Tibial artery (tissue), 4 donors: ENCODE data around the gene MYO7B.

Experiments used
- DNase-seq, 2 donors: peaks; one replicate each; pipeline ENCODE4 v3.0.0-alpha.2; 2019
- H3K27ac ChIP-seq, 2 donors: fragments of 200-600 bp; sonication (generic) in 1 of 2; 1 replicate in 1 of 2; 2 replicates in 1 of 2; pipeline ENCODE4 v1.5.1; 2018 to 2019; ENCODE audit warnings: mild to moderate bottlenecking in 1 of 2
- H3K27me3 ChIP-seq, 2 donors: fragments of 200-600 bp; sonication (generic) in 1 of 2; one replicate each; pipeline versions ENCODE4 v1.5.1 to v1.6.0; 2016 to 2019
- H3K36me3 ChIP-seq, 3 donors: fragments of 200-600 bp; sonication (generic) in 2 of 3; one replicate each; pipeline ENCODE4 v1.5.1; 2016 to 2019; ENCODE audit warnings: mild to moderate bottlenecking in 2 of 3
- H3K4me1 ChIP-seq, 4 donors: fragments of 200-600 bp; sonication (generic) in 2 of 4; 1 replicate in 3 of 4; 2 replicates in 1 of 4; pipeline ENCODE4 v1.5.1; 2016 to 2019
- H3K4me3 ChIP-seq, 2 donors: fragments of 200-600 bp; sonication (generic) in 1 of 2; 1 replicate in 1 of 2; 2 replicates in 1 of 2; pipeline ENCODE4 v1.5.1; 2018 to 2019; ENCODE audit warnings: mild to moderate bottlenecking in 2 of 2
- H3K9me3 ChIP-seq, 3 donors: fragments of 200-600 bp; sonication (generic) in 1 of 3; one replicate each; pipeline ENCODE4 v1.5.1; 2016 to 2019
- intact Hi-C: fragments of 100-400 bp; cut with DNase I; formaldehyde crosslinking; loops from one replicate; pipeline ENCODE4 v1.15.0; 2023; ENCODE audit warnings: low total_unique reads
- TF ChIP-seq, protein P1 (sequence below), 2 experiments: fragments of 200-600 bp in 1 of 2; fragments of 450-650 bp in 1 of 2; IDR thresholded peaks; one replicate each; pipeline ENCODE4 v1.5.1; 2017 to 2019; ENCODE audit warnings: antibody characterized with exemption in 2 of 2, mild to moderate bottlenecking in 1 of 2, moderate library complexity in 1 of 2

The MYO7B gene

DNA sequence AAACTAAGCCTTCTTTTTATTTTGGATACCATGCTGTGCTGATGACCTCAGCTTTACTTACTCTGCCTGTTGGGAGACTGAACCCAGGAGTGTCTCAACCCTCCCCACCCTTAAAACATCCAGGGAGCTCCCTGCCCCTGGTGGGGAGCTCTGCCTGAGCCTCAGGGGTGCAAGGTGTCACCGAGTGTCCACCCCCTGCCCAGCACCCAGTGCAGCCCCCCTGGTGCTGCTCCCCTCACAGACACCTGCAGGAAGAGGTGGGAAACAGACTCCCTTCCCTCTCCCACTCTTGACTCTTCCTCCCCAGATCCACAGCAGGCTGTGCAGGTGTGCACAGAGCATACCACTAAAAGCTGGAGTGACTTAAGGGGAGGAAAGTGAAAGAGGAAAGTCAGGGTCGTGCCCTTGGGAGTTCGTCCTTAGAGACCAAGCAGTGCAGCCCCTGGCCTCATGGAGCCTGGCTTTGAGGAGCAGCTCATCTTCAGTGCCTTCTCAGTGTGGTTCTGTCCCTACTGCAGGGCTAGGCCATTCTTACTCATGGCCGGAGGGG lies 51.3 kb downstream of the MYO7B start:
- intact Hi-C loops: loop anchor here (10.0 kb wide), 1 partner anchor 48 kb away; no protein-coding TSS in a partner anchor
- peak in 1 of 2 donors; percentile 15 for DNase-seq

DNA sequence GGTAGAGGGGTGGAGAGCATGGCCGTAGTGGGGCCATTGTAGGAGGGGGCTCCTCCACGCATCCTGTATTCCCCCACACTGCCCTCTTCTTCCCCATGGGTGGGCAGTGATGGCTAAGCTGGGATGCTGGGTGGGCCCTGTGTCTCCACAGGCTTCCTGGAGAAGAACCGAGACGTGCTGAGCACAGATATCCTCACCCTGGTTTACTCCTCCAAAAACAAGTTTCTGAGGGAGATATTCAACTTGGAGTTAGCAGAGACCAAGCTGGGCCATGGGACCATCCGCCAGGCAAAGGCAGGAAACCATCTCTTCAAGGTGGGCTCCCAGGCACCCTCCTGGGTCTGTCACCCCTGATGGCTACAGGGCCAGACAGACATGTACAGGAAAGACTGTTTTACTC lies 52.8 kb downstream of the MYO7B start:
- Histone ChIP-seq H3K4me1 (no peaks in the 10 kb centered on the region), H3K36me3 (no peaks in the 10 kb centered on the region), H3K27ac (no peak overlapping the region), H3K9me3 (no peaks in the 10 kb centered on the region), H3K4me3 (no peak overlapping the region), H3K27me3 (no peaks in the 10 kb centered on the region)
- DNase-seq: peak; percentile 9 to 38
- intact Hi-C loops: loop anchor here (10.0 kb wide), 1 partner anchor 47 kb away; no protein-coding TSS in a partner anchor
- TF ChIP-seq, protein P1, sequence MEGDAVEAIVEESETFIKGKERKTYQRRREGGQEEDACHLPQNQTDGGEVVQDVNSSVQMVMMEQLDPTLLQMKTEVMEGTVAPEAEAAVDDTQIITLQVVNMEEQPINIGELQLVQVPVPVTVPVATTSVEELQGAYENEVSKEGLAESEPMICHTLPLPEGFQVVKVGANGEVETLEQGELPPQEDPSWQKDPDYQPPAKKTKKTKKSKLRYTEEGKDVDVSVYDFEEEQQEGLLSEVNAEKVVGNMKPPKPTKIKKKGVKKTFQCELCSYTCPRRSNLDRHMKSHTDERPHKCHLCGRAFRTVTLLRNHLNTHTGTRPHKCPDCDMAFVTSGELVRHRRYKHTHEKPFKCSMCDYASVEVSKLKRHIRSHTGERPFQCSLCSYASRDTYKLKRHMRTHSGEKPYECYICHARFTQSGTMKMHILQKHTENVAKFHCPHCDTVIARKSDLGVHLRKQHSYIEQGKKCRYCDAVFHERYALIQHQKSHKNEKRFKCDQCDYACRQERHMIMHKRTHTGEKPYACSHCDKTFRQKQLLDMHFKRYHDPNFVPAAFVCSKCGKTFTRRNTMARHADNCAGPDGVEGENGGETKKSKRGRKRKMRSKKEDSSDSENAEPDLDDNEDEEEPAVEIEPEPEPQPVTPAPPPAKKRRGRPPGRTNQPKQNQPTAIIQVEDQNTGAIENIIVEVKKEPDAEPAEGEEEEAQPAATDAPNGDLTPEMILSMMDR (IDR thresholded peaks at IDR 0.05): no peak

More for the DNA sequence above, 51.3 kb downstream of the MYO7B start:
- no peaks in the 10 kb centered on the region for H3K36me3 ChIP-seq
- H3K9me3 ChIP-seq: no peaks in the 10 kb centered on the region
- H3K4me1 ChIP-seq: no peaks in the 10 kb centered on the region
- TF ChIP-seq, protein P1 (IDR thresholded peaks at IDR 0.05): no peak
- no peak overlapping the region for H3K4me3 ChIP-seq
- H3K27ac ChIP-seq: no peak overlapping the region
- no peaks in the 10 kb centered on the region for H3K27me3 ChIP-seq

DNA sequence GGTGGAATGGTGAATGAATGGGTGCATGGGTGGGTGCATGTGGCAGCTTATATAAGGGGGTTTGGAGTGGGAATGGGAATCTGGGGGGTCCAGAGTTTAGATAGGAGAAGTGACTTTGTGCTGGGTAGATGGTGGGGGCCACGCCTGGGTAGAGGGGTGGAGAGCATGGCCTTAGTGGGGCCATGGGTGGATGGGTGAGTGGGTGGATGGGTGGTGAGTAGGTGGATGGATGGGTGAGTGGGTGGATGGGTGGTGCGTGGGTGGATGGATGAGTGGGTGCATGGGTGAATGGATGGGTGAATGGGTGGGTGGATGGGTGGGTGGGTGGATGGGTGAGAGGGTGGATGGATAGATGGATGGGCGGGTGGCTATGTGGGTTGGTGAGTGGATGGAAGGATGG lies 53.9 kb downstream of the MYO7B start:
- intact Hi-C loops: loop anchor here (10.0 kb wide), 1 partner anchor 45 kb away; no protein-coding TSS in a partner anchor
- no peak overlapping the region for H3K27ac ChIP-seq
- H3K27me3 ChIP-seq: no peaks in the 10 kb centered on the region
- TF ChIP-seq, protein P1 (IDR thresholded peaks at IDR 0.05): no peak
- H3K36me3 ChIP-seq: no peaks in the 10 kb centered on the region
- no peak for DNase-seq
- H3K9me3 ChIP-seq: no peaks in the 10 kb centered on the region
- H3K4me1 ChIP-seq: no peaks in the 10 kb centered on the region
- H3K4me3 ChIP-seq: no peak overlapping the region

DNA sequence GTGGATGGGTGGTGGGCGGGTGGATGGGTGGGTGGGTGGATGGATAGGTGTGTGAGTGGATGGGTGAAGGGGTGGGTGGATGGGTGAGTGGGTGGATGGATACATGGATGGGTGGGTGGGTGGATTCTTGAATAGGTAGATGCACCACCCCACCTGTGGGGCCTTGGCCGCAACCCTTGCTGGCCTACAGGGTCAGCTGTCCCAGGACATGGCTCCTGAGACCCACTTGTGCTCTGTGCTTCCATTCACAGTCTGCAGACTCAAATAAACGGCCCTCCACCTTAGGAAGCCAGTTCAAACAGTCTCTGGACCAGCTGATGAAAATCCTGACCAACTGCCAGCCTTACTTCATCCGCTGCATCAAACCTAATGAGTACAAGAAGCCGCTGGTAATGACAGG lies 54.4 kb downstream of the MYO7B start:
- H3K27me3 ChIP-seq: no peaks in the 10 kb centered on the region
- intact Hi-C loops: loop anchor here (5.0 to 10.0 kb wide), 2 partner anchors 45 to 107 kb away; no protein-coding TSS in a partner anchor
- no peaks in the 10 kb centered on the region for H3K4me1 ChIP-seq
- no peak overlapping the region for H3K4me3 ChIP-seq
- no peaks in the 10 kb centered on the region for H3K9me3 ChIP-seq
- H3K36me3 ChIP-seq: no peaks in the 10 kb centered on the region
- DNase-seq: no peak
- TF ChIP-seq, protein P1 (IDR thresholded peaks at IDR 0.05): no peak
- H3K27ac ChIP-seq: no peak overlapping the region

DNA sequence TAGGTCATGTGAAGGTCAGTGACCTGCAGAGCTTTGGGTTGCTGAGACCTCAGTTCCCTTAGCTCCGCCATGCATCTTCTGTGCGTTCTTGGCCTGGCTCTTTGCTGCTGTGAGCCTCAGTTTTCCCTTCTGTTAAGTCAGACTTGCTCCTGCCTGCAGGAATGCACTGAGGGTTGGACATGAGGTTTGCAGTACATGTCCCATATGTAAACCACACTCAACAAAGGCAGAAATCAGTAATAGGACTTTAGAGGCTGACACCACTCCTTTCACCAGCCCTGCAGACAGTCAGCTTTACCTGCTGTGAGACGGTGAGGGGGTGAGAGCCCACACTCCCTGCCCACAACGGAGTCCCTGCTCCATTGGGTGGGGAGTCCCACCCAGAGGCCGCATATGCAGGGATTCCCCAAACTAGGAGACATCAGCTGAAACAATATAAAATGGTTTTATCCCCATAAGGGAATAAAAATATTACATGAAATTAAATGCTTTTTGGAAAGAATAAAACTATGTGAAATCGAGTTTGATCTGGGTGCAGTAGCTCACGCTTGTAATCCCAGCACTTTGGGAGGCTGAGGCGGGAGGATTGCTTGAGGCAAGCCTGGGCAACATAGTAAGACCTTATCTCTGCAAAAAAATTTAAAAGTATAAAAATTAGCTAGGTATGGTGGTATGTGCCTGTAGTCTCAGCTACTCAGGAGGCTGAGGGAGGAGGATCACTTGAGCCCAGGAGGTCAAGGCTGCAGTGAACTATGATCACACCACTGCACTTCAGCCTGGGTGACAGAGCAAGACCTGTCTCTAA lies 55.1 kb downstream of the MYO7B start:
- intact Hi-C loops: loop anchor here (5.0 kb wide), 1 partner anchor 107 kb away; no protein-coding TSS in a partner anchor
- Histone ChIP-seq H3K4me1 (no peaks in the 10 kb centered on the region), H3K27ac (no peak overlapping the region), H3K9me3 (no peaks in the 10 kb centered on the region), H3K27me3 (no peaks in the 10 kb centered on the region), H3K4me3 (no peak overlapping the region), H3K36me3 (no peaks in the 10 kb centered on the region)
- TF ChIP-seq, protein P1 (IDR thresholded peaks at IDR 0.05): no peak
- peak in 1 of 2 donors; percentile 14 for DNase-seq
